K562 (cell line): ENCODE data around the gene PTK7. TPM values are rescaled to one million over a fixed set of nuclear protein-coding genes. Genes with fewer than 3 reads are reported as not detected.

Source experiments
- CBX3 ChIP-seq, 2 experiments: IDR thresholded peaks; 1 replicate in 1 of 2; 2 replicates in 1 of 2; pipeline ENCODE4 v1.6.1; 2012; ENCODE audit warnings: inconsistent platforms in 2 of 2, low read length in 2 of 2, borderline replicate concordance in 1 of 2, control low read depth in 1 of 2
- CHD4 ChIP-seq: fragments of 200-600 bp; sonication (generic); IDR thresholded peaks from 3 replicates; pipeline ENCODE4 v1.6.1; 2012; ENCODE audit warnings: low read depth, mild to moderate bottlenecking, mixed read lengths, low read length, inconsistent platforms; ENCODE audit not compliant: insufficient read depth, insufficient replicate concordance, poor library complexity, severe bottlenecking
- KLF6 ChIP-seq: fragments of 250-450 bp; sonication (Bioruptor Pico); IDR thresholded peaks from 2 replicates; pipeline ENCODE4 v1.4.0; 2020; ENCODE audit warnings: mild to moderate bottlenecking, moderate library complexity, borderline replicate concordance
- MAFK ChIP-seq: IDR thresholded peaks from 2 replicates; pipeline ENCODE4 v1.6.1; 2011; ENCODE audit warnings: low read length, improper control_type of control experiment
- MECOM ChIP-seq: fragments of 250-450 bp; sonication (Bioruptor Pico); IDR thresholded peaks from 2 replicates; pipeline ENCODE4 v1.8.0; 2022; ENCODE audit warnings: inconsistent platforms
- MEIS2 ChIP-seq: fragments of 450-650 bp; IDR thresholded peaks from 2 replicates; pipeline ENCODE4 v1.6.1; 2014; ENCODE audit warnings: mild to moderate bottlenecking; ENCODE audit not compliant: partially characterized antibody
- MIER1 ChIP-seq: fragments of 450-650 bp; IDR thresholded peaks from 2 replicates; pipeline ENCODE4 v1.6.1; 2016; ENCODE audit warnings: antibody characterized with exemption, mild to moderate bottlenecking, low read depth
- NR2C1 ChIP-seq, 2 experiments: fragments of 450-650 bp; IDR thresholded peaks; 2 replicates each; pipeline ENCODE4 v1.6.1; 2017; ENCODE audit warnings: mild to moderate bottlenecking in 2 of 2, antibody characterized with exemption in 1 of 2, inconsistent platforms in 1 of 2, missing compliant biosample characterization in 1 of 2, missing genetic modification characterization in 1 of 2
- PTBP1 ChIP-seq: fragments of 200-400 bp; formaldehyde crosslinking; IDR thresholded peaks from 2 replicates; pipeline ENCODE4 v1.6.1; 2017; ENCODE audit warnings: low read depth, low read length
- RBBP5 ChIP-seq: fragments of 200-600 bp; sonication (generic); IDR thresholded peaks from 2 replicates; pipeline ENCODE4 v1.6.1; 2012; ENCODE audit warnings: borderline replicate concordance, mild to moderate bottlenecking, low read length, control low read depth, inconsistent platforms; ENCODE audit not compliant: insufficient read depth, poor library complexity, severe bottlenecking
- RFX5 ChIP-seq: IDR thresholded peaks from 2 replicates; pipeline ENCODE4 v1.6.1; 2011; ENCODE audit warnings: low read depth, mild to moderate bottlenecking, improper control_type of control experiment, low read length
- SAP30 ChIP-seq: fragments of 200-600 bp; sonication (generic); IDR thresholded peaks from 2 replicates; pipeline ENCODE4 v1.6.1; 2012; ENCODE audit warnings: borderline replicate concordance, low read depth, mild to moderate bottlenecking, moderate library complexity, low read length, control low read depth, inconsistent platforms; ENCODE audit not compliant: insufficient read depth, poor library complexity, severe bottlenecking
- SMAD1 ChIP-seq: fragments of 150-350 bp; IDR thresholded peaks from 2 replicates; pipeline ENCODE4 v1.6.1; 2014; ENCODE audit warnings: low read length, low read depth; ENCODE audit not compliant: partially characterized antibody
- SMARCE1 ChIP-seq: fragments of 450-650 bp; IDR thresholded peaks from 2 replicates; pipeline ENCODE4 v1.7.1; 2016; ENCODE audit warnings: mild to moderate bottlenecking
- SPI1 ChIP-seq: IDR thresholded peaks from 2 replicates; pipeline ENCODE4 v1.6.1; 2011; ENCODE audit warnings: low read depth, low read length, control low read depth, borderline replicate concordance
- TOE1 ChIP-seq, 2 experiments: fragments of 450-650 bp in 1 of 2; sonication (generic) in 1 of 2; formaldehyde crosslinking in 1 of 2; IDR thresholded peaks; 2 replicates each; pipeline versions ENCODE4 v1.7.1 to v1.8.0; 2016 to 2022; ENCODE audit warnings: borderline replicate concordance in 2 of 2, mild to moderate bottlenecking in 2 of 2, antibody characterized with exemption in 1 of 2, inconsistent platforms in 1 of 2, low read depth in 1 of 2, missing genetic modification reagents in 1 of 2, moderate library complexity in 1 of 2
- XRCC5 ChIP-seq: fragments of 200-400 bp; formaldehyde crosslinking; IDR thresholded peaks from 2 replicates; pipeline ENCODE4 v1.6.1; 2017; ENCODE audit warnings: low read depth, mild to moderate bottlenecking, low read length
- YY1 ChIP-seq, 3 experiments: IDR thresholded peaks; 2 replicates each; pipeline ENCODE4 v1.6.1; 2011; ENCODE audit warnings: low read length in 2 of 3, mild to moderate bottlenecking in 2 of 3, moderate library complexity in 2 of 3, borderline replicate concordance in 1 of 3, control low read depth in 1 of 3, low read depth in 1 of 3; ENCODE audit not compliant: insufficient read depth in 3 of 3, insufficient replicate concordance in 2 of 3, control insufficient read depth in 1 of 3, insufficient read length in 1 of 3; ENCODE audit errors: extremely low read depth in 1 of 3
- ZBTB7A ChIP-seq: IDR thresholded peaks from 2 replicates; pipeline ENCODE4 v1.6.1; 2011; ENCODE audit warnings: low read depth, mild to moderate bottlenecking, low read length, moderate library complexity, borderline replicate concordance; ENCODE audit not compliant: control insufficient read depth
- ZNF507 ChIP-seq: conservative IDR thresholded peaks from 2 replicates; pipeline ENCODE4 v1.6.1; 2017; ENCODE audit warnings: missing genetic modification characterization, missing compliant biosample characterization
- polyA plus RNA-seq, 8 experiments: library from polyadenylated mRNA; depleted of rRNA in 4 of 8; stranded (reverse) in 5 of 8; unstranded in 3 of 8; fragments of >200 nt; fragmentation: Nextera tagmentation in 2 of 8; fragmentation: Illumina TruSeq in 1 of 8; extraction: Ambion mirVana in 2 of 8; extraction: Trizol in 1 of 8; gene quantifications; 2 replicates each; pipeline versions ENCODE4 v1.2.1 to v1.2.3, GENCODE V29; 2011 to 2014; ENCODE audit warnings: inconsistent platforms in 1 of 8, missing spikeins in 1 of 8
- total RNA-seq, 7 experiments: library from RNA; depleted of rRNA in 6 of 7; stranded (reverse); fragments of >200 nt in 6 of 7; fragmentation: Illumina TruSeq in 2 of 7; extraction: Trizol in 2 of 7; gene quantifications; 2 replicates each; pipeline versions ENCODE4 v1.2.1 to v1.2.3, GENCODE V29; 2011 to 2021; ENCODE audit warnings: low replicate concordance in 1 of 7
- TF ChIP-seq, protein P1 (sequence below): sonication (generic); formaldehyde crosslinking; IDR thresholded peaks from 2 replicates; pipeline ENCODE4 v1.8.1; 2023; ENCODE audit warnings: mild to moderate bottlenecking, missing genetic modification reagents
- TF ChIP-seq, protein P2 (sequence below): IDR thresholded peaks from 2 replicates; pipeline ENCODE4 v1.6.1; 2012; ENCODE audit warnings: low read depth, low read length, improper control_type of control experiment, borderline replicate concordance

PTK7 gene
- total and polyA plus RNA-seq, 9 of the 15 experiments (the other 6 are each of a cell fraction or from before 2014, with no cell fraction given), result 0.20 to 6.8 (median 4.2) TPM

DNA sequence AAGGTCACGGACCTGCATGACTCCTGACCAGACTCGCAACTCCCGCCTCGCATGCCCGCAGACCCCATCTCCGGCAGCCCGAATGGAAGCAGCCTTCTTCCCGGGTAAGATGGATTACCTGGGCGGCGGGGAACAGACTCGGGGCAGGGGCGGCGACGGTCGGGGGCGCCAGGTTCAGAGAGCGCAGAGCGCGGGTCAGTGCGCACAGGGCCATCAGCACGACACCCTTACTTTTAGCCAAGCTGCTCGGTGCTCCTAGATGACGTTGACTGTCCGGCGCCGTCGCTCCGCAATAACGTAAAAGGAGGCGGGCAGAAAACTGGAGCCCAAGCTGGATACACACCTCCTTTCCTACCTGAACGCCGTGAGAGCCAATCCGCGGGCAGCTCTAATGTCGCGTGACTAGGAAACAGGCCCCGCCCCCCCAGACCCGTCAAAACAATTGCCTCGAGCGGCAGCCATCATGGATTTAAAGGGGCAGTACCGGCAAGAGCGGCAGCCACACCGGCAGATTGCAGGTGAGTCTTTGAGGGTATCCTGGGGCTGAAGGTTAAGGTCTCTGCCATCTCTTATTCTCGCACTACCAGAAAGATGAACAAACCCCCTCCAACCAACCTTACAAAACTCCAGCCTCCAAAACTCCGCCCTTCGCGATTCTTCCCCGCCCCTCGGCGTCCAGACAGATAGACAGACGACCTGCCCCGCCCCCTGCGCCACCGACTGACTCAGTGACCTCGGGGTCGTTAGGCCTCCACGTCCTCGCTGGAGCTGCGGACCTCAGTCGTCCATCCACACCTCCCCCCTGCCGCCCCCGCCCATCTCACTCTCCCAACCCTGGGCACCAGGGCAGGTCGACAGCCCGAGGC lies 16.7 kb upstream of the PTK7 start, which contains the start of the genes KLC4 and MRPL2 (continued):
- TF ChIP-seq CBX3 (IDR thresholded peaks at IDR 0.05; ENCODE audit: borderline replicate concordance in 1 of 2, low read length in 2 of 2), result peak in 1 of 2 experiments; percentile 70; a peak in 1 of 3 replicates
- peak; percentile 75 for TF ChIP-seq SMAD1
- no peak for TF ChIP-seq XRCC5
- TF ChIP-seq MAFK, result peak; percentile 8; the same call in 1 of the 2 replicates
- TF ChIP-seq, protein P1, sequence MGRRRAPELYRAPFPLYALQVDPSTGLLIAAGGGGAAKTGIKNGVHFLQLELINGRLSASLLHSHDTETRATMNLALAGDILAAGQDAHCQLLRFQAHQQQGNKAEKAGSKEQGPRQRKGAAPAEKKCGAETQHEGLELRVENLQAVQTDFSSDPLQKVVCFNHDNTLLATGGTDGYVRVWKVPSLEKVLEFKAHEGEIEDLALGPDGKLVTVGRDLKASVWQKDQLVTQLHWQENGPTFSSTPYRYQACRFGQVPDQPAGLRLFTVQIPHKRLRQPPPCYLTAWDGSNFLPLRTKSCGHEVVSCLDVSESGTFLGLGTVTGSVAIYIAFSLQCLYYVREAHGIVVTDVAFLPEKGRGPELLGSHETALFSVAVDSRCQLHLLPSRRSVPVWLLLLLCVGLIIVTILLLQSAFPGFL (CRISPR knock-in tag), result 0 out of 2 replicates have a peak, but pooled peaks have one; percentile 41
- no peak for TF ChIP-seq SPI1
- TF ChIP-seq, protein P2, sequence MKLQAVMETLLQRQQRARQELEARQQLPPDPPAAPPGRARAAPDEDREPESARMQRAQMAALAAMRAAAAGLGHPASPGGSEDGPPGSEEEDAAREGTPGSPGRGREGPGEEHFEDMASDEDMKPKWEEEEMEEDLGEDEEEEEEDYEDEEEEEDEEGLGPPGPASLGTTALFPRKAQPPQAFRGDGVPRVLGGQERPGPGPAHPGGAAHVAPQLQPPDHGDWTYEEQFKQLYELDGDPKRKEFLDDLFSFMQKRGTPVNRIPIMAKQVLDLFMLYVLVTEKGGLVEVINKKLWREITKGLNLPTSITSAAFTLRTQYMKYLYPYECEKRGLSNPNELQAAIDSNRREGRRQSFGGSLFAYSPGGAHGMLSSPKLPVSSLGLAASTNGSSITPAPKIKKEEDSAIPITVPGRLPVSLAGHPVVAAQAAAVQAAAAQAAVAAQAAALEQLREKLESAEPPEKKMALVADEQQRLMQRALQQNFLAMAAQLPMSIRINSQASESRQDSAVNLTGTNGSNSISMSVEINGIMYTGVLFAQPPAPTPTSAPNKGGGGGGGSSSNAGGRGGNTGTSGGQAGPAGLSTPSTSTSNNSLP, result no peak
- peak; percentile 59; the same call in 1 of the 2 replicates for TF ChIP-seq RFX5
- TF ChIP-seq ZNF507 (tag), result no peak
- TF ChIP-seq KLF6, result 0 out of 2 replicates have a peak, but pooled peaks have one; percentile 14
- no peak for TF ChIP-seq MECOM (CRISPR knock-in tag)
- peak; percentile 46 for TF ChIP-seq SMARCE1
- peak; percentile 41; the same call in 1 of the 2 replicates for TF ChIP-seq MIER1
- TF ChIP-seq PTBP1, result no peak
- TF ChIP-seq NR2C1 (IDR thresholded peaks at IDR 0.05), result peak; percentile 70; the same call in 1 of the 2 replicates
- peak; percentile 76 for TF ChIP-seq NR2C1 (tag; IDR thresholded peaks at IDR 0.05)
- TF ChIP-seq RBBP5, result peak; percentile 74
- peak; percentile 66 for TF ChIP-seq MEIS2
- peak; percentile 90; the same call in 1 of the 2 replicates for TF ChIP-seq ZBTB7A
- TF ChIP-seq CHD4, result no peak
- peak; percentile 92 to 99 (median 98) for TF ChIP-seq YY1 (IDR thresholded peaks at IDR 0.05; ENCODE audit: borderline replicate concordance in 1 of 3, control insufficient read depth in 1 of 3, extremely low read depth in 1 of 3, insufficient read depth in 3 of 3, insufficient read length in 1 of 3, insufficient replicate concordance in 2 of 3, low read depth in 1 of 3, low read length in 2 of 3)
- peak; percentile 78 for TF ChIP-seq SAP30
- TF ChIP-seq TOE1 (IDR thresholded peaks at IDR 0.05; ENCODE audit: borderline replicate concordance), result peak; percentile 91; the same call in 1 of the 2 replicates
- TF ChIP-seq TOE1 (CRISPR knock-in tag; IDR thresholded peaks at IDR 0.05; ENCODE audit: borderline replicate concordance, low read depth), result no peak
